Astrocyte of the cerebellum (primary cell): ENCODE results near the gene GPR18.

Experiments used
- DNase-seq: peaks from one replicate; pipeline ENCODE4 v3.0.0-alpha.2; 2011; ENCODE audit warnings: low read depth
- H3K4me3 ChIP-seq: 2 replicates; pipeline ENCODE4 v1.5.1; 2011; ENCODE audit warnings: mild to moderate bottlenecking, low read depth, low read length, moderate library complexity
- in situ Hi-C: cut with HindIII; loops from 2 replicates; pipeline ENCODE4 v1.10.0; 2017; ENCODE audit warnings: low sequenced_read_pairs
- TF ChIP-seq, protein P1 (sequence below): IDR thresholded peaks from 2 replicates; pipeline ENCODE4 v1.5.1; 2012; ENCODE audit warnings: low read length, low read depth, moderate library complexity, mild to moderate bottlenecking; ENCODE audit errors: missing control alignments

Gene GPR18

DNA sequence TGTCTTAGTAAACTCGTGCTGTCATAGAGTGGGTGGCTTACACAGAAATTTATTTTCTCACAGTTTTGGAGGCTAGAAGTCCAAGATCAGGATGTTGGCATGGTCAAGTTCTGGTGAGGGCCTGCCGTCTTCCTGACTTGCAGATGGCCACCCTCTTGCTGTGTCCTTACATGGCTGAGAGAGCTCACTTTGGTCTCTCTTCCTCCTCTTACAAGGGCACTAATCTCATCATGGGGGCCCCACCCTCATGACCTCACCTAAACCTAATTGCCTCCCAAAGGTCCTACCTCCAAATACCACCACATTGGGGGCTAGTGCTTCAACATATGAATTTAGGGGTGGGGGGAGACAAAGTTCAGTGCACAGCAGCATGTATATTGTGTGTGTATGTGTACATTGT is 14.3 kb upstream of the GPR18 start:
- no peak overlapping the region for H3K4me3 ChIP-seq
- TF ChIP-seq, protein P1, sequence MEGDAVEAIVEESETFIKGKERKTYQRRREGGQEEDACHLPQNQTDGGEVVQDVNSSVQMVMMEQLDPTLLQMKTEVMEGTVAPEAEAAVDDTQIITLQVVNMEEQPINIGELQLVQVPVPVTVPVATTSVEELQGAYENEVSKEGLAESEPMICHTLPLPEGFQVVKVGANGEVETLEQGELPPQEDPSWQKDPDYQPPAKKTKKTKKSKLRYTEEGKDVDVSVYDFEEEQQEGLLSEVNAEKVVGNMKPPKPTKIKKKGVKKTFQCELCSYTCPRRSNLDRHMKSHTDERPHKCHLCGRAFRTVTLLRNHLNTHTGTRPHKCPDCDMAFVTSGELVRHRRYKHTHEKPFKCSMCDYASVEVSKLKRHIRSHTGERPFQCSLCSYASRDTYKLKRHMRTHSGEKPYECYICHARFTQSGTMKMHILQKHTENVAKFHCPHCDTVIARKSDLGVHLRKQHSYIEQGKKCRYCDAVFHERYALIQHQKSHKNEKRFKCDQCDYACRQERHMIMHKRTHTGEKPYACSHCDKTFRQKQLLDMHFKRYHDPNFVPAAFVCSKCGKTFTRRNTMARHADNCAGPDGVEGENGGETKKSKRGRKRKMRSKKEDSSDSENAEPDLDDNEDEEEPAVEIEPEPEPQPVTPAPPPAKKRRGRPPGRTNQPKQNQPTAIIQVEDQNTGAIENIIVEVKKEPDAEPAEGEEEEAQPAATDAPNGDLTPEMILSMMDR, result no peak
- in situ Hi-C loops, result no loop called here
- DNase-seq, result no peak

DNA sequence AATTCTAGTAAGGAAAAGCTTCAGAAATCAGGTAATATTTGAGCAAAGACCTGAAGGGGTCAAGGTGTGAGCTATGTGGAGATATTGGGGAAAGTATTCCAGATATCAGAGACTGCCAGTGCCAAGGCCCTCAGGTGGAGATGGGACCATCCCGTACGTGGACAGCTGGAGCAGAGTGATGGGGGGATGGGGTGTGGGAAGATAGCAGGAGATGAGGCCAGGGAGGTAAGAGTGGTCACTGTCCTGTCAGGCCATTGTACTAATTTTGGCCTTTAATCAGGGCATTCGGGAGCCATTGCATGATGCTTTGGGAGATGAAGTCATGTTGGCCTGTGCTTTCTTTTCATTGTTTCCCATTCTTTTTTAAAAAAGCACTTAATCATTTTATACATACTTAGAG is 13.1 kb upstream of the GPR18 start:
- DNase-seq, result no peak
- no peak overlapping the region for H3K4me3 ChIP-seq
- in situ Hi-C loops, result no loop called here

DNA sequence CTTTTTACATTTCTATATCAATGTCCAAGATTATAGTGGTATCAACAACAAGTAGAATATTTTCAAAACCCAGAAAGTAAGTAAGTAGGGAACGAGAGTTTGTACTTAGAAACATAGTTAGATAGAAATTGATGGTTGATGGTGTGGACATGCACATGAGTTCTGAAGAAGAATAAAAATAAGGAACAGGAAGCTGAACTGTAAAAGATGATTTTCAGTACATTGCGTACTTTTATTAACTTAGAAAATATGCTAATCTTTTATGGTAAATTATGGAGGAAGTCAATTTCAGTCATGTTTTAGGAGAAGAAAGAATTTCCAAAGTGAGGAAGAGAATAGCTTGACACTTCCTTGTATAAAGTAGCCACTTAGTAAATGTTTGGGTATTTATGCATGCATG is 12.3 kb upstream of the GPR18 start:
- no peak overlapping the region for H3K4me3 ChIP-seq
- in situ Hi-C loops, result no loop called here
- no peak for DNase-seq
- TF ChIP-seq, protein P1, result no peak

More for the DNA sequence above, 13.1 kb upstream of the GPR18 start:
- TF ChIP-seq, protein P1, result no peak

DNA sequence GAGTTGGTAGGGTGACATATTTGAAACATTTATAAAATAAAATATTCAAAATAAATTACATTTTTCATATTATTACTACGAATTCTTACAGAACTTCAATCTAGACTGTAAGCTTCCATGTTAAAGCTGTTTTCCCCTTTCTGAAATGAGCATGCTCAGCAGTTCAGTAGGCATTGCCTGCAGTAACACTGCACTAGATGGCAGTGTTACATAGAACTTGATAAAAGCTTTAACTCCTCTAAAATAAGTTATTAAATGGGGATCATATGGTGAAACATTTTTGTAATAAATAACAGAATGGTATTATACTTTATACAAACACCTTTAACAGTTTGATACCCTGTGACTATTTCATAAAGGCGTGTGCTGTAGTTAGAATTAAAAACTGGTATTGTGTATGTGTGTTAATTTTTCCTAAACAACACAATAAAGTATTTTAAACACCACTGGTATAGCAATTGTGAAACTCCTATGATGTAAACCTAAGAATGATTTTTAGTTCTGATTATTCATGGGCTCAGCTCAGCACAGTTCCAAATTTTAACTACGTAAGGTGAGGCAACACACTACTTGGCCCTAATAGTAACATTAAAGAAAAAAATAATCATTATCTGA is 11.6 kb upstream of the GPR18 start:
- in situ Hi-C loops, result loop anchor here (5.0 to 10.0 kb wide), 2 partner anchors 92 to 165 kb away; no protein-coding TSS in a partner anchor
- DNase-seq, result peak; percentile 49
- no peak overlapping the region for H3K4me3 ChIP-seq
- TF ChIP-seq, protein P1, result peak; percentile 75

DNA sequence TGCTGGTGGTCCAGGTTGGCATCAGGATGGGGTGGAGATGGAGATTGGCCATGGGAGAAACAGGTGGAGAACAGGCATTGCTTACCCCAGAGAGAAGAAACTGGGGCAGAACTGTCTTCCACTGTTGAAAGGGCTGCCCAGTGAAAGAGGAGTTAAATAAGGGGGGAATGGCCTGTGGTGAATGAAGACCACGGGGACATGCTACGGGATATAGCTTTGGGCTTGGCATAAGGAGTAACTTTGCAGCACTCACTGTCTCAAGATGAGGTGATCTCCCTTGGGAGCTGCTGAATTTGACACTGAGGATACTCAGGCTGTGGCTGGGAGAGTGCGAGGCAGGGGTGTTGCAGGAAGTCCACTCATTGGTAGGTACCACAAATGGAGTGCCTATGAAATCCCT is 10.6 kb upstream of the GPR18 start:
- TF ChIP-seq, protein P1, result no peak
- in situ Hi-C loops, result loop anchor here (5.0 to 10.0 kb wide), 2 partner anchors 92 to 166 kb away; no protein-coding TSS in a partner anchor
- no peak overlapping the region for H3K4me3 ChIP-seq
- DNase-seq, result no peak

DNA sequence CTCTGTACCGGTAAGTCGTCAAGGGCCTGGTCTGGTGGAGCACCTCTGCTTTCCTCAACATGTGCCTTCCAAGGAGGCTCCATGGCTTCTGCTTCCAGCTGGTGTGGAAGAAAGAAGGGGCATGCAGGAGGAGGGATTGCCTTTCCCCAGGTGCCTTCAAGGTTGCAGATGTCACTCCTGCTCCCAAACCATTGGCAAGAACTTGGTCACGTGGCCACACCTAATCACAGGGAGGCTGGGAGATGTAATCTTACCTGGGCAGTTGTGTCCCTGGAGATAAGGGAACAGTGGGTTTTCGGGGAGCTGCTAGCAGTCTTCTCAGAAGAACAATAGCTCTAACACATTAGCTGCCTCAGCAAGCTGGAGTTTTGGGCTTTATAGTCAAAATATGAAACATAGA is 9.7 kb upstream of the GPR18 start:
- TF ChIP-seq, protein P1, result no peak
- in situ Hi-C loops, result loop anchor here (5.0 to 10.0 kb wide), 2 partner anchors 91 to 167 kb away; no protein-coding TSS in a partner anchor
- DNase-seq, result no peak
- no peak overlapping the region for H3K4me3 ChIP-seq
